Choroid plexus epithelial cell (primary cell): ENCODE measurements around the gene MS4A18.
A peak's percentile ranks its signal among the peaks of the same experiment; 100 is the strongest.
"Not testable (repeated sequence)": the region's sequence is repeated elsewhere in the genome, so short reads cannot be mapped to it uniquely, and the experiment has no call there.

Experiments
- DNase-seq: peaks from one replicate; pipeline ENCODE4 v3.0.0-alpha.2; 2010; ENCODE audit warnings: low read depth
- H3K4me3 ChIP-seq: 2 replicates; pipeline ENCODE4 v1.5.1; 2011; ENCODE audit warnings: low read depth, mild to moderate bottlenecking, control low read depth, low read length, moderate library complexity
- CTCF ChIP-seq: conservative IDR thresholded peaks from 2 replicates; pipeline ENCODE4 v1.5.1; 2011; ENCODE audit warnings: low read depth, mild to moderate bottlenecking, control low read depth, inconsistent platforms, low read length, moderate library complexity

Gene MS4A18

GRCh38 chr11:60700689-60701468 is 23.6 kb upstream of the MS4A18 start:
- TF ChIP-seq CTCF: peak; percentile 51
- DNase-seq: peak; percentile 23
- no peak overlapping the region for H3K4me3 ChIP-seq

- TF ChIP-seq CTCF: no peak
- DNase-seq: no peak
- H3K4me3 ChIP-seq: no peak overlapping the region
Measured at GRCh38 chr11:60701469-60701818, 23.1 kb upstream of the MS4A18 start.

GRCh38 chr11:60703374-60703773 is 21.1 kb upstream of the MS4A18 start:
- no peak for DNase-seq
- H3K4me3 ChIP-seq: no peak overlapping the region
- no peak for TF ChIP-seq CTCF

- DNase-seq: no peak
- no peak for TF ChIP-seq CTCF
- no peak overlapping the region for H3K4me3 ChIP-seq
Measured at GRCh38 chr11:60705895-60706294, 18.6 kb upstream of the MS4A18 start.

- DNase-seq: no peak
- no peak for TF ChIP-seq CTCF
- H3K4me3 ChIP-seq: no peak overlapping the region
Measured at GRCh38 chr11:60706931-60707330, 17.6 kb upstream of the MS4A18 start.

- DNase-seq: peak; percentile 3
- peak; percentile 26 for TF ChIP-seq CTCF
- H3K4me3 ChIP-seq: no peak overlapping the region
Measured at GRCh38 chr11:60710482-60710881, 14.0 kb upstream of the MS4A18 start.

GRCh38 chr11:60711276-60711675 is 13.2 kb upstream of the MS4A18 start:
- no peak overlapping the region for H3K4me3 ChIP-seq
- TF ChIP-seq CTCF: no peak
- no peak for DNase-seq

- DNase-seq, H3K4me3 ChIP-seq: not testable (repeated sequence)
Measured at GRCh38 chr11:60713423-60713822, 11.1 kb upstream of the MS4A18 start.
